ENCODE measurements around the gene ACTL6B. TPM values are rescaled to one million over a fixed set of nuclear protein-coding genes. Genes with fewer than 3 reads are reported as not detected.
A peak's percentile ranks its signal among the peaks of the same experiment; 100 is the strongest.

The ACTL6B gene
- total RNA-seq, 1 donor from 2014 or later = 3.1 TPM

- Mint-ChIP-seq H3K36me3 (ENCODE audit: low read depth) (peaks cover 2% of the 10 kb centered on the region), H3K27ac (ENCODE audit: unreplicated experiment) (no peak overlapping the region), H3K4me3 (no peak overlapping the region), H3K9me3 (no peaks in the 10 kb centered on the region), H3K4me1 (peaks cover 3% of the 10 kb centered on the region), H3K27me3 (ENCODE audit: low read depth) (no peaks in the 10 kb centered on the region)
- no peak for DNase-seq (ENCODE audit: low read depth, low spot score)
- TF ChIP-seq CTCF (conservative IDR thresholded peaks at IDR 0.05) = no peak
Observed at GRCh38 chr7:100685049-100685605, 28.9 kb upstream of the ACTL6B start.

GRCh38 chr7:100684534-100685042 is 28.3 kb upstream of the ACTL6B start:
- peaks cover 3% of the 10 kb centered on the region for H3K36me3 Mint-ChIP-seq (ENCODE audit: low read depth)
- peaks cover 5% of the 10 kb centered on the region for H3K4me1 Mint-ChIP-seq
- no peaks in the 10 kb centered on the region for H3K9me3 Mint-ChIP-seq
- no peak for TF ChIP-seq CTCF (conservative IDR thresholded peaks at IDR 0.05)
- no peak for DNase-seq (ENCODE audit: low read depth, low spot score)
- no peak overlapping the region for H3K27ac Mint-ChIP-seq (ENCODE audit: unreplicated experiment)
- H3K4me3 Mint-ChIP-seq = peak overlapping the region; percentile 19
- H3K27me3 Mint-ChIP-seq (ENCODE audit: low read depth) = no peaks in the 10 kb centered on the region

GRCh38 chr7:100683659-100684533 is 27.6 kb upstream of the ACTL6B start:
- no peak for DNase-seq (ENCODE audit: low read depth, low spot score)
- Mint-ChIP-seq H3K4me3 (peak overlapping the region; percentile 72), H3K4me1 (peaks cover 5% of the 10 kb centered on the region), H3K27ac (ENCODE audit: unreplicated experiment) (no peak overlapping the region), H3K27me3 (ENCODE audit: low read depth) (no peaks in the 10 kb centered on the region), H3K36me3 (ENCODE audit: low read depth) (peaks cover 3% of the 10 kb centered on the region), H3K9me3 (no peaks in the 10 kb centered on the region)
- no peak for TF ChIP-seq CTCF (conservative IDR thresholded peaks at IDR 0.05)

GRCh38 chr7:100682991-100683658 is 26.9 kb upstream of the ACTL6B start:
- Mint-ChIP-seq H3K36me3 (ENCODE audit: low read depth) (peaks cover 6% of the 10 kb centered on the region), H3K27ac (ENCODE audit: unreplicated experiment) (no peak overlapping the region), H3K27me3 (ENCODE audit: low read depth) (no peaks in the 10 kb centered on the region), H3K4me3 (peak overlapping the region; percentile 72), H3K4me1 (peaks cover 5% of the 10 kb centered on the region), H3K9me3 (no peaks in the 10 kb centered on the region)
- no peak for DNase-seq (ENCODE audit: low read depth, low spot score)
- no peak for TF ChIP-seq CTCF (conservative IDR thresholded peaks at IDR 0.05)

- H3K27ac Mint-ChIP-seq (ENCODE audit: unreplicated experiment) = no peak overlapping the region
- peaks cover 5% of the 10 kb centered on the region for H3K4me1 Mint-ChIP-seq
- DNase-seq (ENCODE audit: low read depth, low spot score) = no peak
- TF ChIP-seq CTCF (conservative IDR thresholded peaks at IDR 0.05) = no peak
- H3K9me3 Mint-ChIP-seq = no peaks in the 10 kb centered on the region
- peaks cover 8% of the 10 kb centered on the region for H3K36me3 Mint-ChIP-seq (ENCODE audit: low read depth)
- no peak overlapping the region for H3K4me3 Mint-ChIP-seq
- H3K27me3 Mint-ChIP-seq (ENCODE audit: low read depth) = no peaks in the 10 kb centered on the region
Observed at GRCh38 chr7:100682228-100682741, 26.0 kb upstream of the ACTL6B start.
